Activated CD4-positive, alpha-beta T cell treated with anti-CD3 and anti-CD28 coated beads, Interleukin-2, amount 10 ng/mL, durations not matched to agents 7 days and 5 days (primary cell): ENCODE results near the gene IDUA. TPM values are rescaled to one million over a fixed set of nuclear protein-coding genes. Genes with fewer than 3 reads are reported as not detected.
"Not testable (repeated sequence)": the region's sequence is repeated elsewhere in the genome, so short reads cannot be mapped to it uniquely, and the experiment has no call there.

Experiments
- CTCF ChIA-PET: fragments of 350-600 bp; sonication (Branson Sonifier 250); formaldehyde crosslinking; loops from one replicate; lab custom pipeline; 2021; ENCODE audit warnings: antibody characterized with exemption; lab: Charles Lee
- POLR2A ChIA-PET: fragments of 350-600 bp; sonication (Branson Sonifier 250); formaldehyde crosslinking; loops from one replicate; lab custom pipeline; 2021; ENCODE audit warnings: antibody characterized with exemption; lab: Charles Lee
- DNase-seq: peaks from one replicate; pipeline ENCODE4 v3.0.0-alpha.2; 2020
- H3K27ac Mint-ChIP-seq: one replicate; pipeline ENCODE4 v1.8.0; 2021; ENCODE audit warnings: mild to moderate bottlenecking, moderate library complexity, mixed read lengths
- H3K27me3 Mint-ChIP-seq: one replicate; pipeline ENCODE4 v1.8.0; 2021; ENCODE audit warnings: mixed read lengths
- H3K36me3 Mint-ChIP-seq: one replicate; pipeline ENCODE4 v1.8.0; 2021; ENCODE audit warnings: low read depth, mixed read lengths
- H3K4me1 Mint-ChIP-seq: one replicate; pipeline ENCODE4 v1.8.0; 2021; ENCODE audit warnings: mixed read lengths
- H3K4me3 Mint-ChIP-seq: one replicate; pipeline ENCODE4 v1.8.0; 2021; ENCODE audit warnings: mild to moderate bottlenecking, moderate library complexity, mixed read lengths
- H3K9me3 Mint-ChIP-seq: one replicate; pipeline ENCODE4 v1.8.0; 2021; ENCODE audit warnings: mixed read lengths
- total RNA-seq, 2 experiments: library from RNA; stranded (reverse); gene quantifications; one replicate each; pipeline ENCODE4 v1.2.3, GENCODE V29; 2021

IDUA gene
- total RNA-seq, 2 experiments from 2014 or later: 35.0 to 43.3 TPM

- DNase-seq: no peak
- ChIA-PET CTCF (no interaction called here), POLR2A (no interaction called here)
- Mint-ChIP-seq H3K4me3 (no peak overlapping the region), H3K36me3 (no peaks in the 10 kb centered on the region), H3K9me3 (no peaks in the 10 kb centered on the region), H3K4me1 (peaks cover 7% of the 10 kb centered on the region), H3K27me3 (peaks cover 5% of the 10 kb centered on the region), H3K27ac (no peak overlapping the region)
Measured at GRCh38 chr4:991451-992296, 4.8 kb downstream of the IDUA start.

DNA sequence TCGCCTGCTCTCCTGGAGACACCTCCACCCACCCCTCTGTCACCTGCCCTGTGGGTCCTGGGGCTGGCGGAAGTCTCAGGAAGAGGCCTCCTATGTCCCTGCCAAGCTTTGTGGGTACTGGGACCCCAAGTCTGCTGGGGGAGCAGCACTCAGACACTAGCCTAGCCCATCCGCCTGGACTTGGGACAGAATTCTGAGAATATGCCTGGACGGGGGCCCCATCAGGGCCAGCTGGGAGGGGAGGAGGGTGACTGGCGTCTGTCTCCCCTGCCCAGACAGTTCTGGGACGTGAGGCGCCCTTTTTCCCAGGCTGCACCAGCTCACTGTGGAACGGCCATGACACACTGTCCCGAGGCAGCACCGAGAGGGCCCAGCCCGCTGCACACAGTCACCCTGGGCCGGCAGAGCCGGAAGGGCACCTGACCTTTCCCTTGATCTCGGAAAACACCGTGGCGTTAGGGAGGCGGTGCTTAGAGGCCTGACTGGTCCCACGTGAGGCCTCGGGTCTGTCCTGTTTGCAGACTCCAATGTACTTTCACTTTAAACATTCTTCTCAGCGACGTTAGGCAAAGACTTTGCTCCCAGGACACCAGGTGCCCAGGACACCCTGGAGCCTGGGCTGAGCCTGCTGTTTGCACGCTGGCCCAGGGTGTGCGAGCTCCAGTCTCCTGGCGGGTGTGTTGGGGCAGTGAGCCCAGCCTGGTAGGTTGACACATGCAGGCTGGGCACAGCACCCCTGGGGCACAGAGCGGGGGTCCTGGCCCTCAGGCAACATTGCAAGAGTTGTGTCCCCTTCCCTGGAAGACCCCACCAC is 5.7 kb downstream of the IDUA start:
- H3K27ac Mint-ChIP-seq: no peak overlapping the region
- H3K27me3 Mint-ChIP-seq: peaks cover 9% of the 10 kb centered on the region
- no peaks in the 10 kb centered on the region for H3K36me3 Mint-ChIP-seq
- ChIA-PET CTCF (no interaction called here), POLR2A (no interaction called here)
- DNase-seq: no peak
- no peaks in the 10 kb centered on the region for H3K9me3 Mint-ChIP-seq
- H3K4me1 Mint-ChIP-seq: peaks cover 6% of the 10 kb centered on the region
- no peak overlapping the region for H3K4me3 Mint-ChIP-seq

- Mint-ChIP-seq H3K9me3 (no peaks in the 10 kb centered on the region), H3K27me3 (peaks cover 15% of the 10 kb centered on the region), H3K4me3 (no peak within 1 kb of the TSS), H3K4me1 (peaks cover under 1% of the 10 kb centered on the region), H3K27ac (no peak within 1 kb of the TSS), H3K36me3 (no peaks in the 10 kb centered on the region)
- ChIA-PET POLR2A (no interaction called here), CTCF (no interaction called here)
- no peak for DNase-seq
Measured at GRCh38 chr4:993111-994029, 6.5 kb downstream of the IDUA start, which contains the start of gene SLC26A1. Gene SLC26A1, minus strand, starts transcription at chr4:993404. Its CDS starts 1,701 bp downstream, at chr4:991703.

- DNase-seq: no peak
- Mint-ChIP-seq H3K4me3 (no peak overlapping the region), H3K9me3 (no peaks in the 10 kb centered on the region), H3K27ac (no peak overlapping the region), H3K4me1 (no peaks in the 10 kb centered on the region), H3K36me3 (no peaks in the 10 kb centered on the region), H3K27me3 (peaks cover 24% of the 10 kb centered on the region)
- ChIA-PET CTCF (no interaction called here), POLR2A (no interaction called here)
Measured at GRCh38 chr4:995311-996026, 8.6 kb downstream of the IDUA start.

DNA sequence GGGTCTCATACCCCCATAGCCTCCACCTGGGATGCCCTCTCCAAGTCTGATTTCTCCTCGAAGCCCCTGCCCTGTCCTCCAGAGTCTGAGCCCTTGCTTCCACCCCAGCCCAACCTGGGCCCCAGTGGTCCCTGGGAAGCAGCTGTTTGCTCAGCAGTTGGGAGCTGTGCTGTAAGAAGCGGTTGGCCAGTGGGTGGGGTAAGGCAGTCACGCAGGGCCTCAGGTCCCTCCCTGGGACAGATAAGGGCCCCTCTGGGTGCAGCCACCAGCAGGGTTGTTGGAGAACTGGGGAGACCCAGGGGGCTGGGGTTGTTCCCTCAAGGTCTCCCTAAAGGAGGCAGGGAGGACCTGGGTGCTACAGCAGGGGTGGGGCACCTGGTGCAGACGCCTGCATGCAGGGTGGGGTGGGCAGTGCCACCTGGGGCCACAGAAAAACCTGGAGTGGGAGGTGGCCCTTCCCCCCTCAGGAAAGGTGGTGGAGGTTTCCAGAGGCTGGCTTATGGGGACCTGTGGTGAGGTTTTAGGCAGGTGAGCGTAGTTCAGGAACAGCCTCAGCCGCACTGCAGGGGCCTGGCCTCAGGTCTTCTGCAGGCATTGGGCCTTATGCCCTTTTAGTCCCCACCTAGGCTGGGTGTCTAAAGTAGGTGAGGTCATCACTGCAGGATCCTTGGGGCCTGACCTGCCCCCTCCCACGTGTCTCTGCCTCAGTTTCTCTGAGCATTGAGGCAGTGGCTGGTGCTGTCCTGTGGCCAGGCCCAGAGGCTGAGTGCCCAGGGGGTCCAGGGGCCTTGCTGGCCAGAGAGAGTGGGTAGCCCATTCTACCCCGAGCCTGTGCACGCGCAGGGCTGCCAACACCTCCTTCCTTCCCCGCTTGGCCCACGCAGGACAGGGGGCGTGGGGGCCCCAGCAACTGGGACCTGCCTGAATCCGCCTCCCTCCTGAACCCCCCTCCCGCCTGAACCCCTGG is 9.5 kb downstream of the IDUA start:
- DNase-seq: no peak
- H3K9me3 Mint-ChIP-seq: no peaks in the 10 kb centered on the region
- no peaks in the 10 kb centered on the region for H3K4me1 Mint-ChIP-seq
- H3K27me3 Mint-ChIP-seq: peaks cover 28% of the 10 kb centered on the region
- POLR2A ChIA-PET: no interaction called here
- H3K27ac Mint-ChIP-seq: no peak overlapping the region
- CTCF ChIA-PET: no interaction called here
- H3K36me3 Mint-ChIP-seq: no peaks in the 10 kb centered on the region
- no peak overlapping the region for H3K4me3 Mint-ChIP-seq

- ChIA-PET CTCF (no interaction called here), POLR2A (no interaction called here)
- Mint-ChIP-seq H3K4me1 (no peaks in the 10 kb centered on the region), H3K9me3 (no peaks in the 10 kb centered on the region), H3K27me3 (peaks cover 33% of the 10 kb centered on the region), H3K4me3 (no peak overlapping the region), H3K27ac (no peak overlapping the region), H3K36me3 (no peaks in the 10 kb centered on the region)
- DNase-seq: no peak
Measured at GRCh38 chr4:996997-997374, 10.1 kb downstream of the IDUA start.

- Mint-ChIP-seq H3K27me3 (peaks cover 35% of the 10 kb centered on the region), H3K36me3 (no peaks in the 10 kb centered on the region), H3K27ac (no peak overlapping the region), H3K4me1 (no peaks in the 10 kb centered on the region), H3K9me3 (no peaks in the 10 kb centered on the region), H3K4me3 (no peak overlapping the region)
- DNase-seq: no peak
- ChIA-PET POLR2A (no interaction called here), CTCF (no interaction called here)
Measured at GRCh38 chr4:997375-998071, 10.7 kb downstream of the IDUA start.

- H3K27ac Mint-ChIP-seq: no peak overlapping the region
- ChIA-PET CTCF (no interaction called here), POLR2A (no interaction called here)
- no peaks in the 10 kb centered on the region for H3K9me3 Mint-ChIP-seq
- no peak overlapping the region for H3K4me3 Mint-ChIP-seq
- DNase-seq: no peak
- H3K36me3 Mint-ChIP-seq: no peaks in the 10 kb centered on the region
- no peaks in the 10 kb centered on the region for H3K4me1 Mint-ChIP-seq
- H3K27me3 Mint-ChIP-seq: peaks cover 35% of the 10 kb centered on the region
Measured at GRCh38 chr4:998096-998691, 11.3 kb downstream of the IDUA start.

- H3K27me3 Mint-ChIP-seq: peaks cover 41% of the 10 kb centered on the region
- H3K4me1 Mint-ChIP-seq, H3K4me3 Mint-ChIP-seq, H3K27ac Mint-ChIP-seq, H3K36me3 Mint-ChIP-seq, CTCF ChIA-PET, H3K9me3 Mint-ChIP-seq, POLR2A ChIA-PET, DNase-seq: not testable (repeated sequence)
Measured at GRCh38 chr4:999240-999863, 12.5 kb downstream of the IDUA start.

- ChIA-PET CTCF (no interaction called here), POLR2A (no interaction called here)
- no peaks in the 10 kb centered on the region for H3K36me3 Mint-ChIP-seq
- peaks cover 43% of the 10 kb centered on the region for H3K27me3 Mint-ChIP-seq
- H3K4me1 Mint-ChIP-seq: no peaks in the 10 kb centered on the region
- DNase-seq: no peak
- H3K4me3 Mint-ChIP-seq: no peak overlapping the region
- no peaks in the 10 kb centered on the region for H3K9me3 Mint-ChIP-seq
- H3K27ac Mint-ChIP-seq: no peak overlapping the region
Measured at GRCh38 chr4:999882-1000425, 13.1 kb downstream of the IDUA start.
